HEK293T (cell line): ENCODE measurements around the gene IQSEC1.

Source experiments
- CTCF ChIA-PET: fragments of 350-600 bp; formaldehyde crosslinking; extraction: SDS; loops from one replicate; lab custom pipeline; 2021; ENCODE audit warnings: antibody characterized with exemption, inconsistent platforms; lab: Yijun Ruan, JAX
- POLR2A ChIA-PET: fragments of 350-600 bp; formaldehyde crosslinking; extraction: SDS; loops from one replicate; lab custom pipeline; 2020; ENCODE audit warnings: antibody characterized with exemption, inconsistent platforms; lab: Yijun Ruan, JAX
- DNase-seq: peaks from one replicate; pipeline ENCODE4 v3.0.0; 2012; ENCODE audit warnings: mixed read lengths; ENCODE audit errors: extremely low spot score
- ARNT ChIP-seq: fragments of 450-650 bp; IDR thresholded peaks from 2 replicates; pipeline ENCODE4 v1.6.1; 2017; ENCODE audit warnings: mild to moderate bottlenecking
- BHLHE40 ChIP-seq: fragments of 450-650 bp; IDR thresholded peaks from 2 replicates; pipeline ENCODE4 v1.6.1; 2016; ENCODE audit warnings: mild to moderate bottlenecking, moderate library complexity, borderline replicate concordance
- CTBP1 ChIP-seq: fragments of 450-650 bp; IDR thresholded peaks from 2 replicates; pipeline ENCODE4 v1.6.1; 2016; ENCODE audit warnings: borderline replicate concordance
- ELF4 ChIP-seq: fragments of 450-650 bp; IDR thresholded peaks from 2 replicates; pipeline ENCODE4 v1.6.1; 2017; ENCODE audit warnings: antibody characterized with exemption
- FOXA1 ChIP-seq: fragments of 450-650 bp; IDR thresholded peaks from 2 replicates; pipeline ENCODE4 v1.6.1; 2016; ENCODE audit warnings: mild to moderate bottlenecking
- FOXK2 ChIP-seq: fragments of 450-650 bp; IDR thresholded peaks from 2 replicates; pipeline ENCODE4 v1.6.1; 2016; ENCODE audit warnings: mild to moderate bottlenecking
- FOXM1 ChIP-seq: fragments of 450-650 bp; IDR thresholded peaks from 2 replicates; pipeline ENCODE4 v1.6.1; 2017; ENCODE audit warnings: mild to moderate bottlenecking, borderline replicate concordance
- HDGF ChIP-seq: fragments of 450-650 bp; IDR thresholded peaks from 2 replicates; pipeline ENCODE4 v1.6.1; 2017; ENCODE audit warnings: antibody characterized with exemption, borderline replicate concordance
- L3MBTL2 ChIP-seq: fragments of 450-650 bp; conservative IDR thresholded peaks from 2 replicates; pipeline ENCODE4 v1.6.1; 2016; ENCODE audit warnings: mild to moderate bottlenecking
- LEF1 ChIP-seq: fragments of 450-650 bp; IDR thresholded peaks from 2 replicates; pipeline ENCODE4 v1.6.1; 2017; ENCODE audit warnings: mild to moderate bottlenecking, borderline replicate concordance
- NFRKB ChIP-seq: fragments of 450-650 bp; IDR thresholded peaks from 2 replicates; pipeline ENCODE4 v1.6.1; 2016; ENCODE audit warnings: mild to moderate bottlenecking, moderate library complexity
- PKNOX1 ChIP-seq: fragments of 450-650 bp; IDR thresholded peaks from 2 replicates; pipeline ENCODE4 v1.6.1; 2016
- SP1 ChIP-seq: fragments of 450-650 bp; IDR thresholded peaks from 2 replicates; pipeline ENCODE4 v1.6.1; 2017
- SUZ12 ChIP-seq: fragments of 450-650 bp; IDR thresholded peaks from 2 replicates; pipeline ENCODE4 v1.6.1; 2016; ENCODE audit warnings: mild to moderate bottlenecking
- TARDBP ChIP-seq: fragments of 450-650 bp; IDR thresholded peaks from 2 replicates; pipeline ENCODE4 v1.6.1; 2016
- ZNF384 ChIP-seq: fragments of 450-650 bp; IDR thresholded peaks from 2 replicates; pipeline ENCODE4 v1.6.1; 2016

IQSEC1 gene

GRCh38 chr3:12908136-12908730 is 165.0 kb downstream of the IQSEC1 start:
- ChIA-PET POLR2A (no interaction called here), CTCF (no interaction called here)
- DNase-seq: no peak
- no peak for TF ChIP-seq CTBP1
- no peak for TF ChIP-seq LEF1
- TF ChIP-seq ZNF384: no peak
- no peak for TF ChIP-seq FOXM1
- TF ChIP-seq L3MBTL2: no peak
- TF ChIP-seq ARNT: no peak
- no peak for TF ChIP-seq BHLHE40
- TF ChIP-seq ELF4: no peak
- no peak for TF ChIP-seq PKNOX1
- no peak for TF ChIP-seq FOXK2
- no peak for TF ChIP-seq TARDBP
- no peak for TF ChIP-seq HDGF
- TF ChIP-seq NFRKB: no peak
- TF ChIP-seq SP1: no peak
- no peak for TF ChIP-seq FOXA1
- TF ChIP-seq SUZ12: no peak

DNA sequence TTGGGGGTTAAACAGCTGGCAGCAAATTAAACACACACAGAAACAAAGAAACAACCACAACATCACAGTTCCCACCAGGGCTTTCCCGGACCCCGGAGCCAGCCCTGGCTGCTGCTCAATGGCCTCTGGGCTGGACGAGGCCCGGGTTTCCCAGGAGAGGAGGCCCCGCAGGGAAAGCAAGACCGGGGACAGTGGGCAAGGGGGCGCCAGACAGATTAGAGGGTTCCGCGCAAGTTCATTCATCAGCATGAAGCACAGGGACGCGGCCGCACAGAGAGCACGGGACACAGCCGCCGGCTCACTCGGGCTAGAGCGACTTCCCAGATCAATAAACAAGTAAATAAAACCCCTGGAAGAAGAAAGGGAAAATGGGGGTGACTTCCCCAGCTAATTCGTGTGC is 165.5 kb downstream of the IQSEC1 start:
- no peak for TF ChIP-seq ARNT
- TF ChIP-seq BHLHE40: no peak
- no peak for TF ChIP-seq ZNF384
- TF ChIP-seq ELF4: no peak
- TF ChIP-seq LEF1: no peak
- TF ChIP-seq L3MBTL2: no peak
- TF ChIP-seq SUZ12: no peak
- no peak for TF ChIP-seq FOXK2

GRCh38 chr3:12907296-12907695 is 165.9 kb downstream of the IQSEC1 start:
- no peak for DNase-seq
- CTCF ChIA-PET: interaction anchor here (1.0 kb wide), 1 partner anchor 85 kb away, joined by 3 read pairs; no protein-coding TSS in a partner anchor
- TF ChIP-seq LEF1 (no peak), FOXM1 (no peak), SP1 (no peak), BHLHE40 (no peak), HDGF (no peak), CTBP1 (no peak), FOXK2 (no peak), ARNT (no peak), PKNOX1 (no peak), L3MBTL2 (no peak), SUZ12 (no peak), ELF4 (no peak), NFRKB (no peak), FOXA1 (no peak), TARDBP (no peak), ZNF384 (no peak)
- POLR2A ChIA-PET: no interaction called here

More for the DNA sequence above, 165.5 kb downstream of the IQSEC1 start:
- no peak for DNase-seq
- ChIA-PET POLR2A (no interaction called here), CTCF (no interaction called here)

- POLR2A ChIA-PET: no interaction called here
- DNase-seq: no peak
- TF ChIP-seq HDGF: no peak
- TF ChIP-seq SUZ12: no peak
- TF ChIP-seq CTBP1: no peak
- TF ChIP-seq ARNT: no peak
- no peak for TF ChIP-seq NFRKB
- TF ChIP-seq FOXA1: no peak
- TF ChIP-seq PKNOX1: no peak
- no peak for TF ChIP-seq ZNF384
- no peak for TF ChIP-seq BHLHE40
- no peak for TF ChIP-seq FOXM1
- TF ChIP-seq SP1: no peak
- no peak for TF ChIP-seq TARDBP
- CTCF ChIA-PET: interaction anchor here (0.6 to 1.0 kb wide), 2 partner anchors 86 to 428 kb away, joined by 3 read pairs; no protein-coding TSS in a partner anchor
These were observed 166.3 kb downstream of the IQSEC1 start for GRCh38 chr3:12906916-12907290.

DNA sequence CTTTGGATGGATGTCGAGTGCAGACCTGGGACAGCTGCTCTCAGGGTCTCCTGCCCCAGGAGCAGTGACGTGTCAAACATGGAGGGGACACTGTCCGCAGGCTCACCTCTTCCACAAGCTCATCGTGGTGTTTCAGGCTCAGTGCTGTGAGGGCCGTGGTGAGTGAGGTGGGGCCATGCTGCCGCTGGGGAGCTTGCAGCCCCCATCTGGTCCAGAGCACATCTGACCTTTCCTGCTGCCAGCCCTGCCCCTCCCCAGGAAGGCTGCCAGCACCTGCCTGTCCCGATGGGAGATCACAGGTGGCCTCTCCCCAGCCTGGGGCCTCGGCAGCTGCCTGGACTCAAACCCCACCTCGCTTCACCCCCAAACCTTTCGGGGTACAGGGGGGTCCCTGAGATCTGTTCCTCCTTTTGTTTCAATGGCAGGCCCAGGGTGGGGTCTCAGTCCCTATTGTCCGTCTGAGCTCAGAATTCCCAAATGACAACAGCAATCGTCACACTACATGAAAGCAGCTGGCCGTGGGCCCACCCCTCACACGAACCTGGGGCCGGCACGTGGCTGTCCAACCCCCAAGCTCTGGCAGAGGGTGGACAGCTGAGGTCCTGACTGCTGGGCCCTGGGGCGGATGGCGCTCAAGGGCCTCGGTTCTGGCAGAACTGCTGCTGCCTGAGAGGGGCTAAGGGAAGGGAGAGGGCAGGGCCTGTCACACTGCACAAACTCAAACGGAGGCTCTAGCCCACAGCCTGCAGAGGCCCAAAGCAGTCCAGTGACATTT is 166.9 kb downstream of the IQSEC1 start:
- ChIA-PET CTCF (interaction anchor here (0.6 to 1.0 kb wide), 2 partner anchors 86 to 428 kb away, joined by 3 read pairs; no protein-coding TSS in a partner anchor), POLR2A (no interaction called here)
- TF ChIP-seq ARNT (no peak), BHLHE40 (no peak), FOXM1 (no peak), ZNF384 (no peak), NFRKB (no peak), ELF4 (no peak)
- DNase-seq: no peak
